ENCODE data around the gene INMT.

DNA sequence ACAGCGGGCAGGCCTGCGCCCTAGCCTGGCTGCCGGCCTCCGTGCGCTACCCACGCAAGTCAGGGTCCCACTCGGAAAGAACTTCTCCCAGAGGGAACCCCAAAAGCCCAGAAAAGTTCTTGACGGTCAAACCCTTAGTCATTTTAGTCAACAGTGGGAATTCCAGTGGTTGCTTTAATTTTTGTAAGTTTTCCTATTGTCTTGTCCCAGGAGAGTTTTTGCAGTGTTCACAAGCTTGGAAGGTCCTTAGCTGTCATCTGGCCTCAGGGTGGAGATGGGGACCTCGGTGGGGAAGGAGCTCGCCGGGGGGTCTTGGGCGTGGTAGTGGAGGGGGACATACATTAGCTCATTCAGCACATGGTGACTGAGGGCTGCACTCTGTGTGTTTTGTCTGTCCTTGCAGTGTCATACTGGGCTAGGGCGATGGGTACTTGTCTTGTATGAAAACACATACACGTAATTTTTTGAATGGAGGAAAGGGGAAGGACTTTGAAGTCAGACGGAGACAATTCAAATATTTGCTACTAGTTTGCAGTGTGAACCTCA lies 20.0 kb downstream of the INMT start:
- TF ChIP-seq, protein P1, sequence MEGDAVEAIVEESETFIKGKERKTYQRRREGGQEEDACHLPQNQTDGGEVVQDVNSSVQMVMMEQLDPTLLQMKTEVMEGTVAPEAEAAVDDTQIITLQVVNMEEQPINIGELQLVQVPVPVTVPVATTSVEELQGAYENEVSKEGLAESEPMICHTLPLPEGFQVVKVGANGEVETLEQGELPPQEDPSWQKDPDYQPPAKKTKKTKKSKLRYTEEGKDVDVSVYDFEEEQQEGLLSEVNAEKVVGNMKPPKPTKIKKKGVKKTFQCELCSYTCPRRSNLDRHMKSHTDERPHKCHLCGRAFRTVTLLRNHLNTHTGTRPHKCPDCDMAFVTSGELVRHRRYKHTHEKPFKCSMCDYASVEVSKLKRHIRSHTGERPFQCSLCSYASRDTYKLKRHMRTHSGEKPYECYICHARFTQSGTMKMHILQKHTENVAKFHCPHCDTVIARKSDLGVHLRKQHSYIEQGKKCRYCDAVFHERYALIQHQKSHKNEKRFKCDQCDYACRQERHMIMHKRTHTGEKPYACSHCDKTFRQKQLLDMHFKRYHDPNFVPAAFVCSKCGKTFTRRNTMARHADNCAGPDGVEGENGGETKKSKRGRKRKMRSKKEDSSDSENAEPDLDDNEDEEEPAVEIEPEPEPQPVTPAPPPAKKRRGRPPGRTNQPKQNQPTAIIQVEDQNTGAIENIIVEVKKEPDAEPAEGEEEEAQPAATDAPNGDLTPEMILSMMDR (conservative IDR thresholded peaks at IDR 0.05; ENCODE audit: low read length): no peak
- no peak for TF ChIP-seq EZH2phosphoT487 (IDR thresholded peaks at IDR 0.05; ENCODE audit: borderline replicate concordance)
